ENCODE results near the gene LRRTM2.

Gene LRRTM2

GRCh38 chr5:138824516-138824915 is 50.6 kb downstream of the LRRTM2 start:
- Histone ChIP-seq H3K9ac (ENCODE audit: low read depth, low read length, poor library complexity) (no peak overlapping the region), H2BK5ac (ENCODE audit: low read length) (no peak overlapping the region), H3K27me3 (ENCODE audit: control insufficient read depth in 3 of 3, insufficient read depth in 3 of 3, low read depth in 1 of 3, low read length in 3 of 3) (no peaks in the 10 kb centered on the region), H4K8ac (ENCODE audit: low read depth, low read length) (no peak overlapping the region), H3K79me1 (ENCODE audit: low read depth, low read length) (peaks cover 5% of the 10 kb centered on the region), H3K4me3 (ENCODE audit: low read length in 2 of 2) (peak overlapping the region in 1 of 2 donors; percentile 65), H2BK120ac (ENCODE audit: low read depth, low read length) (no peak overlapping the region), H2AFZ (ENCODE audit: low read length) (no peak overlapping the region), H3K23ac (ENCODE audit: low read depth, low read length, poor library complexity) (no peak overlapping the region), H3K9me3 (replicated peaks in 1 of 2; ENCODE audit: control insufficient read depth in 2 of 2, insufficient read depth in 1 of 2, low read depth in 1 of 2, low read length in 2 of 2) (peaks cover 0 to 2% of the 10 kb centered on the region in 2 donors), H3K27ac (replicated peaks; ENCODE audit: low read length) (no peak overlapping the region), H3K4ac (ENCODE audit: low read length) (no peak overlapping the region), H3K14ac (ENCODE audit: low read length) (no peak overlapping the region), H3K36me3 (replicated peaks in 1 of 2; ENCODE audit: control insufficient read depth in 2 of 2, insufficient read depth in 2 of 2, low read length in 2 of 2) (peaks cover 16 to 67% of the 10 kb centered on the region in 2 donors), H3K4me2 (ENCODE audit: insufficient read depth, low read length, poor library complexity, severe bottlenecking) (no peak overlapping the region), H4K91ac (ENCODE audit: low read depth, low read length, poor library complexity) (no peak overlapping the region), H2BK15ac (ENCODE audit: low read length) (no peak overlapping the region), H2BK12ac (ENCODE audit: low read length) (no peak overlapping the region), H3K4me1 (ENCODE audit: control insufficient read depth in 2 of 2, insufficient read depth in 1 of 2, low read depth in 1 of 2, low read length in 2 of 2) (no peaks in the 10 kb centered on the region), H2AK5ac (ENCODE audit: low read depth, low read length) (no peak overlapping the region), H3K18ac (ENCODE audit: low read length) (no peak overlapping the region)
- WGBS, 2 donors (ENCODE audit: extremely low coverage in 2 of 2, insufficient read length in 2 of 2, insufficient replicate concordance in 1 of 2): no CpG with 5 or more reads among the region's 7 CpGs
- DNase-seq (ENCODE audit: low spot score): no peak

GRCh38 chr5:138820695-138821094 is 54.4 kb downstream of the LRRTM2 start:
- no peak overlapping the region for H3K23ac ChIP-seq (ENCODE audit: low read depth, low read length, poor library complexity)
- no peak overlapping the region for H3K18ac ChIP-seq (ENCODE audit: low read length)
- H3K4me3 ChIP-seq (ENCODE audit: low read length in 2 of 2): no peak overlapping the region
- H3K4ac ChIP-seq (ENCODE audit: low read length): no peak overlapping the region
- no peak overlapping the region for H2BK5ac ChIP-seq (ENCODE audit: low read length)
- no peak overlapping the region for H2BK15ac ChIP-seq (ENCODE audit: low read length)
- H3K14ac ChIP-seq (ENCODE audit: low read length): no peak overlapping the region
- H4K91ac ChIP-seq (ENCODE audit: low read depth, low read length, poor library complexity): no peak overlapping the region
- peaks cover 9% of the 10 kb centered on the region for H3K79me1 ChIP-seq (ENCODE audit: low read depth, low read length)
- no peaks in the 10 kb centered on the region for H3K27me3 ChIP-seq (ENCODE audit: control insufficient read depth in 3 of 3, insufficient read depth in 3 of 3, low read depth in 1 of 3, low read length in 3 of 3)
- H2AK5ac ChIP-seq (ENCODE audit: low read depth, low read length): no peak overlapping the region
- H3K9me3 ChIP-seq (replicated peaks in 1 of 2; ENCODE audit: control insufficient read depth in 2 of 2, insufficient read depth in 1 of 2, low read depth in 1 of 2, low read length in 2 of 2): peaks cover 0 to 3% of the 10 kb centered on the region in 2 donors
- H3K36me3 ChIP-seq (replicated peaks in 1 of 2; ENCODE audit: control insufficient read depth in 2 of 2, insufficient read depth in 2 of 2, low read length in 2 of 2): peaks cover 4 to 61% of the 10 kb centered on the region in 2 donors
- H3K4me1 ChIP-seq (ENCODE audit: control insufficient read depth in 2 of 2, insufficient read depth in 1 of 2, low read depth in 1 of 2, low read length in 2 of 2): peaks cover 0 to 2% of the 10 kb centered on the region in 2 donors
- H3K27ac ChIP-seq (replicated peaks; ENCODE audit: low read length): no peak overlapping the region
- no peak for DNase-seq (ENCODE audit: low spot score)
- H3K9ac ChIP-seq (ENCODE audit: low read depth, low read length, poor library complexity): no peak overlapping the region
- WGBS, 2 donors (ENCODE audit: extremely low coverage in 2 of 2, insufficient read length in 2 of 2, insufficient replicate concordance in 1 of 2): no CpG with 5 or more reads among the region's 3 CpGs
- no peak overlapping the region for H2BK120ac ChIP-seq (ENCODE audit: low read depth, low read length)
- H4K8ac ChIP-seq (ENCODE audit: low read depth, low read length): no peak overlapping the region
- H2AFZ ChIP-seq (ENCODE audit: low read length): no peak overlapping the region
- H2BK12ac ChIP-seq (ENCODE audit: low read length): no peak overlapping the region
- H3K4me2 ChIP-seq (ENCODE audit: insufficient read depth, low read length, poor library complexity, severe bottlenecking): no peak overlapping the region

- Histone ChIP-seq H4K91ac (ENCODE audit: low read depth, low read length, poor library complexity) (no peak overlapping the region), H2BK120ac (ENCODE audit: low read depth, low read length) (no peak overlapping the region), H3K9ac (ENCODE audit: low read depth, low read length, poor library complexity) (no peak overlapping the region), H2BK12ac (ENCODE audit: low read length) (no peak overlapping the region), H2AK5ac (ENCODE audit: low read depth, low read length) (no peak overlapping the region), H3K4ac (ENCODE audit: low read length) (no peak overlapping the region), H3K36me3 (replicated peaks in 1 of 2; ENCODE audit: control insufficient read depth in 2 of 2, insufficient read depth in 2 of 2, low read length in 2 of 2) (peaks cover 5 to 61% of the 10 kb centered on the region in 2 donors), H3K4me3 (ENCODE audit: low read length in 2 of 2) (no peak overlapping the region), H3K14ac (ENCODE audit: low read length) (no peak overlapping the region), H2BK15ac (ENCODE audit: low read length) (no peak overlapping the region), H3K27me3 (ENCODE audit: control insufficient read depth in 3 of 3, insufficient read depth in 3 of 3, low read depth in 1 of 3, low read length in 3 of 3) (no peaks in the 10 kb centered on the region), H3K4me1 (ENCODE audit: control insufficient read depth in 2 of 2, insufficient read depth in 1 of 2, low read depth in 1 of 2, low read length in 2 of 2) (peaks cover 0 to 2% of the 10 kb centered on the region in 2 donors), H2AFZ (ENCODE audit: low read length) (no peak overlapping the region), H3K27ac (replicated peaks; ENCODE audit: low read length) (no peak overlapping the region), H3K18ac (ENCODE audit: low read length) (no peak overlapping the region), H4K8ac (ENCODE audit: low read depth, low read length) (no peak overlapping the region), H3K79me1 (ENCODE audit: low read depth, low read length) (peaks cover 9% of the 10 kb centered on the region), H3K9me3 (replicated peaks in 1 of 2; ENCODE audit: control insufficient read depth in 2 of 2, insufficient read depth in 1 of 2, low read depth in 1 of 2, low read length in 2 of 2) (peaks cover 0 to 3% of the 10 kb centered on the region in 2 donors), H2BK5ac (ENCODE audit: low read length) (no peak overlapping the region), H3K4me2 (ENCODE audit: insufficient read depth, low read length, poor library complexity, severe bottlenecking) (no peak overlapping the region), H3K23ac (ENCODE audit: low read depth, low read length, poor library complexity) (no peak overlapping the region)
- DNase-seq (ENCODE audit: low spot score): no peak
- WGBS, 2 donors (ENCODE audit: extremely low coverage in 2 of 2, insufficient read length in 2 of 2, insufficient replicate concordance in 1 of 2): no CpG with 5 or more reads among the region's 4 CpGs
Observed at GRCh38 chr5:138819081-138819480, 56.1 kb downstream of the LRRTM2 start.

Data from neuronal stem cell (in vitro differentiated cells).